Erythroblast (primary cell): ENCODE measurements around the gene DOCK9.

Source experiments
- GATA1 ChIP-seq: IDR thresholded peaks from 2 replicates; pipeline ENCODE4 v1.6.1; 2011; ENCODE audit warnings: low read depth, mild to moderate bottlenecking, control low read depth, low read length, moderate library complexity
- POLR2A ChIP-seq: IDR thresholded peaks from 2 replicates; pipeline ENCODE4 v1.6.1; 2011; ENCODE audit warnings: mild to moderate bottlenecking, low read length

GRCh38 chr13:98755729-98756128 lies 222.1 kb downstream of the DOCK9 start:
- TF ChIP-seq POLR2A (no peak), GATA1 (no peak)
